Thoracic aorta (tissue), 2 donors: ENCODE results near the gene RTRAF. TPM values are rescaled to one million over a fixed set of nuclear protein-coding genes. Genes with fewer than 3 reads are reported as not detected.

ENCODE experiments used
- ATAC-seq: fragments of 150-250 bp; one replicate; pipeline ENCODE4 v1.8.0; 2017; ENCODE audit warnings: low read depth; ENCODE audit not compliant: insufficient number of reproducible peaks, low FRiP score
- DNase-seq: peaks from one replicate; pipeline ENCODE4 v3.0.0-alpha.2; 2020; ENCODE audit warnings: low spot score
- H3K27ac ChIP-seq, 2 donors: fragments of 200-600 bp; sonication (generic); 1 replicate in 1 of 2; 2 replicates in 1 of 2; pipeline ENCODE4 v1.5.1; 2016; ENCODE audit warnings: mild to moderate bottlenecking in 2 of 2, moderate library complexity in 2 of 2
- H3K27me3 ChIP-seq: fragments of 200-600 bp; sonication (generic); replicated peaks from 2 replicates; pipeline ENCODE4 v1.6.0; 2016; ENCODE audit warnings: mild to moderate bottlenecking; ENCODE audit not compliant: insufficient read depth
- H3K36me3 ChIP-seq: fragments of 200-600 bp; sonication (generic); one replicate; pipeline ENCODE4 v1.5.1; 2016
- H3K4me1 ChIP-seq, 2 donors: fragments of 200-600 bp; sonication (generic); 1 replicate in 1 of 2; 2 replicates in 1 of 2; pipeline versions ENCODE4 v1.5.1 to v1.6.0; 2016; ENCODE audit warnings: low read depth in 2 of 2, mild to moderate bottlenecking in 1 of 2; ENCODE audit not compliant: control insufficient read depth in 1 of 2
- H3K4me3 ChIP-seq: fragments of 200-600 bp; sonication (generic); 2 replicates; pipeline ENCODE4 v1.5.1; 2016; ENCODE audit warnings: mild to moderate bottlenecking
- H3K9me3 ChIP-seq: fragments of 200-600 bp; sonication (generic); 2 replicates; pipeline ENCODE4 v1.5.1; 2016
- total RNA-seq, 2 donors: library from RNA; depleted of rRNA; stranded (reverse); fragments of >200 nt; gene quantifications; one replicate each; pipeline versions ENCODE4 v1.1.0 to v1.2.3, GENCODE V29; 2016
- TF ChIP-seq, protein P1 (sequence below): fragments of 200-600 bp; sonication (generic); IDR thresholded peaks from one replicate; pipeline ENCODE4 v1.5.1; 2019; ENCODE audit warnings: antibody characterized with exemption

RTRAF gene
- 10 to 100 TPM; 36.9 to 44.8 TPM for total RNA-seq

DNA sequence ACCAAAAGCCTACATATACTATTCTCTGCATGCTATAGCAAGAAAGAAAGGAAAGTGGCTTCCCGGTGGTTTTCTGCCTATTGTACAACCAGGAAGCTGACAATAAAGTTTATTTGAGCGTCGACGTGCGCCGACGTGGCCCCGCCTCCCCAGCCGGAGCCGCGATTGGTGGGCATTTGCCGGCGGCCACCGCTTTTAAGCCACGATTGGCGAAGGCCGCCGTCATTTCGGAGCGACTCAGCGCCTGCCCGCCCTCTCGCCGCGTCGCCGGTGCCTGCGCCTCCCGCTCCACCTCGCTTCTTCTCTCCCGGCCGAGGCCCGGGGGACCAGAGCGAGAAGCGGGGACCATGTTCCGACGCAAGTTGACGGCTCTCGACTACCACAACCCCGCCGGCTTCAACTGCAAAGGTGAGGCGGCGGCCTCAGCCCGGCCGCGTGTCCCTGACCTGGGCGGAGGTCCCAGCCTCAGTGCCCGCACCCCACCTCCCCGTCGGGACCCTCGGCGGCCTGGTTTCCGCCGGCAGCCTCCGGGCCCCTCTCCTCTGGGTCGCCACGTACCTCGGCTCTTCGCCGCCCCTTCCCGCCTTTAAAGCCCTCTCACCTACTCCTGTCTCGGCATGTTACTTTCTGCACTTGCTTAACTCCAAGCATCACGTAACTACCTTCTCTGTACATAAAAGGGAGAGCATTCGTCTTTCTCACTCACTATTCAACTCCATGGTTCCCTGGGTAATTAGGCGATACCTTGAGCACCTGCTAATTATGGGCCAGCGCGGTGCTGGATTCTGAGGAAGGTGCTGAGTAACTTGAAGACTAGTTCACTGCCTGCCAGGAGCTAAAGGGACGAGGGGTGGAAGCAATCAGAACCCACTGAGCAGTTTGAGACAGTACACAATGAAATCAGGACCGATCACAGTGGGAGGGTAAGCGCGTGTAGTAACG lies at the start of gene RTRAF:
RTRAF (plus strand) TSS at position 254 of the 942 bp plus-strand sequence; CDS start at position 348, 94 bp downstream.
- TF ChIP-seq, protein P1, sequence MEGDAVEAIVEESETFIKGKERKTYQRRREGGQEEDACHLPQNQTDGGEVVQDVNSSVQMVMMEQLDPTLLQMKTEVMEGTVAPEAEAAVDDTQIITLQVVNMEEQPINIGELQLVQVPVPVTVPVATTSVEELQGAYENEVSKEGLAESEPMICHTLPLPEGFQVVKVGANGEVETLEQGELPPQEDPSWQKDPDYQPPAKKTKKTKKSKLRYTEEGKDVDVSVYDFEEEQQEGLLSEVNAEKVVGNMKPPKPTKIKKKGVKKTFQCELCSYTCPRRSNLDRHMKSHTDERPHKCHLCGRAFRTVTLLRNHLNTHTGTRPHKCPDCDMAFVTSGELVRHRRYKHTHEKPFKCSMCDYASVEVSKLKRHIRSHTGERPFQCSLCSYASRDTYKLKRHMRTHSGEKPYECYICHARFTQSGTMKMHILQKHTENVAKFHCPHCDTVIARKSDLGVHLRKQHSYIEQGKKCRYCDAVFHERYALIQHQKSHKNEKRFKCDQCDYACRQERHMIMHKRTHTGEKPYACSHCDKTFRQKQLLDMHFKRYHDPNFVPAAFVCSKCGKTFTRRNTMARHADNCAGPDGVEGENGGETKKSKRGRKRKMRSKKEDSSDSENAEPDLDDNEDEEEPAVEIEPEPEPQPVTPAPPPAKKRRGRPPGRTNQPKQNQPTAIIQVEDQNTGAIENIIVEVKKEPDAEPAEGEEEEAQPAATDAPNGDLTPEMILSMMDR = no peak
- Histone ChIP-seq H3K27ac (peak within 1 kb of the TSS; percentile 69 to 77), H3K9me3 (no peaks in the 10 kb centered on the region), H3K4me1 (peaks cover 0 to 21% of the 10 kb centered on the region in 2 donors), H3K27me3 (no peaks in the 10 kb centered on the region), H3K36me3 (no peaks in the 10 kb centered on the region), H3K4me3 (peak within 1 kb of the TSS; percentile 85)
- peak; percentile 54 for DNase-seq
- ATAC-seq = peak; percentile 92

DNA sequence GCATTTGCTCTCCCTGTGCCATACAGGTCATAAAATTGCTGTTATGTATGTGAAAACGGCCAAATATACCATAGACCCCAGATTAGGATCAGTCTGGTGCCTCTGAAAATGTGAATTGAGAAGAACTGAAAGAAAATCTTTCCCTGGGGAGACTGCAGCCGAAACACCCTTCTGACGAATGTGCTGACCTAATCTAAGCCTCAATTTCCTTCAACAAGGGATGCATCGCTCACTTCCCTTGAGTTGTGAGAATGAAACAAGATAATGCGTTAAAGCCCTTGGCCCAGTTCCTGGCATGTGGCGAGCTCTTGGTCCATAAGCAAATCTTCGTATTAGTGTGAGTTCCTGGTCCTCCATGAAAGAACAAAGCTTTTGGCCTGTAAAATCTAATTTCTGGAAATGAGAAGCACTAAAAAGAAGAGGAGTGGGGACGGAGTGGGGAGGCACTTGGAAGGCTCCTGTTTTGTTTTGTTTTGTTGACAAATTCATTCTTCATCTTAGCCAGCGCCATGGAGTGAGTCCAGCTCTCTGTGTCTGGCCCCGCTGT lies 49.5 kb upstream of the RTRAF start:
- Histone ChIP-seq H3K27me3 (no peaks in the 10 kb centered on the region), H3K9me3 (no peaks in the 10 kb centered on the region), H3K4me1 (no peaks in the 10 kb centered on the region), H3K27ac (no peak overlapping the region), H3K36me3 (no peaks in the 10 kb centered on the region), H3K4me3 (no peak overlapping the region)
- TF ChIP-seq, protein P1 = no peak
- no peak for DNase-seq
- ATAC-seq = no peak

- Histone ChIP-seq H3K9me3 (no peaks in the 10 kb centered on the region), H3K27ac (no peak overlapping the region), H3K4me1 (no peaks in the 10 kb centered on the region), H3K4me3 (no peak overlapping the region), H3K36me3 (no peaks in the 10 kb centered on the region), H3K27me3 (no peaks in the 10 kb centered on the region)
- DNase-seq (no peak), ATAC-seq (no peak)
- TF ChIP-seq, protein P1 = no peak
Measured at GRCh38 chr14:51942971-51943370, 46.4 kb upstream of the RTRAF start.

GRCh38 chr14:51950007-51950406 lies 39.3 kb upstream of the RTRAF start:
- H3K27ac ChIP-seq = no peak overlapping the region
- no peak for DNase-seq
- TF ChIP-seq, protein P1 = no peak
- no peaks in the 10 kb centered on the region for H3K27me3 ChIP-seq
- H3K36me3 ChIP-seq = no peaks in the 10 kb centered on the region
- no peaks in the 10 kb centered on the region for H3K4me1 ChIP-seq
- no peak overlapping the region for H3K4me3 ChIP-seq
- H3K9me3 ChIP-seq = no peaks in the 10 kb centered on the region
- ATAC-seq = no peak

- Histone ChIP-seq H3K9me3 (no peaks in the 10 kb centered on the region), H3K4me1 (no peaks in the 10 kb centered on the region), H3K27ac (no peak overlapping the region), H3K27me3 (no peaks in the 10 kb centered on the region), H3K4me3 (no peak overlapping the region), H3K36me3 (no peaks in the 10 kb centered on the region)
- DNase-seq (no peak), ATAC-seq (no peak)
- TF ChIP-seq, protein P1 = no peak
Measured at GRCh38 chr14:51951656-51952055, 37.7 kb upstream of the RTRAF start.
